GM19467 (cell line): ENCODE data around the gene TBL1XR1.
"Not testable (repeated sequence)": the region's sequence is repeated elsewhere in the genome, so short reads cannot be mapped to it uniquely, and the experiment has no call there.

Experiments
- ATAC-seq: cut with Tn5 transposase; IDR thresholded peaks from one replicate; pipeline ENCODE4 v1.9.1; 2021; ENCODE audit warnings: mild to moderate bottlenecking, moderate library complexity; ENCODE audit not compliant: unreplicated experiment

TBL1XR1 gene

GRCh38 chr3:177145381-177145780, 51.9 kb downstream of the TBL1XR1 start:
- ATAC-seq = peak; percentile 12

DNA sequence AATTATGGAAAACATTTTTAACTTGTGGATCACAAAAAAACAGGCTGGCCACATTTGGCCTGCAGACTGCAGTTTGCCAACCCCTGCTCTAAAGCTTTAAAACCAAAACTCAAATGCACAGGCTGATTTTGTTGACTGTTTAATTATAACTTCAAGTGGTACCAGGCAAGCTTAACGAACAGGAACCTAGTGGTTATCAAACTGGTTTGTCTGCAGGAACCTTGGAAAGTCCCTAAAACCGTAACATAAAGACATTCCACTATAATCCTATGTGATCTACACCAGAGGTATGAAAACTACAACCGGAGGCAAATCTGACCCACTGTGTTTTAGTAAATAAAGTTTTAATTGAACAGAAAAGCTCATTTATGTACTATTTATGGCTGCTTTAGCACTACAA, 52.4 kb downstream of the TBL1XR1 start:
- peak; percentile 59 for ATAC-seq

DNA sequence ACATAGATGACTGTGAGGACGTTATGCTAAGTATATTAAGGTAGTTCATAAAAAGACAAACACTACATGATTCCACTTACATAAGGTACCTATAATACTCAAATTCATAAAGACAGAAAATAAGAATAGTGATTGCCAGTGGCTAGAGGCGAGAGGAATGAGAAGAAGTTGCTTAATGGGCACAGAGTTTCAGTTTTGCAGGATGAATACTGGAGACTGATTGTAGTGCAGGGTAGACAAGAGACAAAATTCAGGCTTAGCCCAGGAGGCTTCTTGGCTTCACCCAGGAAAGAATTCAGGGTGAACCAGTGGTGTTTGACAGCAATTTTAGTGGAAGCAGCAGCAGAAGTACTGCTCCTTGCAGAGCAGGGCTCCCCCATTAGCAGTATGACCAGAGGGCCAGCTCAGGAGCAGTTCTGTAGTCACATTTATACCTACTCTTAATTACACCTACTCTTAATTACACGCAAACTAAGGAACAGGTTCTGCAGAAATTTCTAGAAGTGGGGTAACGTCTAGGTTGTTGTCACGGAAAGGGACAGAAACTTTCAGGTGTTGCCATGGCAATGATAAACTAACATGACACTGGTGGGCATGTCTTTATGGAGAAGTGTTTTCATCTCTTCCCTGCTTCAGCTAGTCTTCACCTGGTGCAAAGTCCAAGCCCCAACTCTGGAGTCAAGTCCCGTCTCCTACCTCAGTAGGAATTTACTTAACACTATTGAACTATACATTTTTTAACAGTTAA, 55.2 kb downstream of the TBL1XR1 start:
- ATAC-seq = no peak

DNA sequence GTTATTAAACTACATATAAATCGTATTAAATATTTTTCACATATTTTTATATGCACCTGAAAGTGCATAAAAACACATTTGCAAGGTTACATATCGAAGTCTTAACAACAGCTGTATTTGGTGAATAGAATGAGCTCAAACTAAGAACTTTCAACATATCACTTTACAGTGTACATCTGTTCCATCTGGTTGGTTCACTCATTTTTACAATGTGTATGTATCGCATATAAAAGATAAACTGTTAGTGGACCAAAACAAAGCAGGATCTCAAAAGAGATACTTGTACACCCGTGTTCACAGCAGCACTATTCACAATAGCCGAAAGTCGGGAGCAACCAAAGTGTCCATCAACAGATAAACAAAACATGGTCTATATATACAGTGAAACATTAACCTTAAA, 55.8 kb downstream of the TBL1XR1 start:
- no peak for ATAC-seq

DNA sequence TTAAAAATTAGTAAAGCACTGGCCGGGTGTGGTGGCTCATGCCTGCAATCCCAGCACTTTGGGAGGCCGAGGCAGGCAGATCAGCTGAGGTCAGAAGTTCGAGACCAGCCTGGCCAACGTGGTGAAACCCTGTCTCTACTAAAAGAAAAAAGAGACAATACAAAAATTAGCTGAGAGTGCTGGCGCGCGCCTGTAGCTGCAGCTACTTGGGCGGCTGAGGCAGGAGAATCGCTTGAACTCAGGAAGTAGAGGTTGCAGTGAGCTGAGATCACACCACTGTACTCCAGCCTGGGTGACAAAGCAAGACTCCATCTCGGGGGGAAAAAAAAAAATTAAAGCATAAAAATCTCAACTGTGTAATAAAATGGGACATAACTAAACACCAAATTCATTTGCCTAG, 58.1 kb downstream of the TBL1XR1 start:
- ATAC-seq = not testable (repeated sequence)

DNA sequence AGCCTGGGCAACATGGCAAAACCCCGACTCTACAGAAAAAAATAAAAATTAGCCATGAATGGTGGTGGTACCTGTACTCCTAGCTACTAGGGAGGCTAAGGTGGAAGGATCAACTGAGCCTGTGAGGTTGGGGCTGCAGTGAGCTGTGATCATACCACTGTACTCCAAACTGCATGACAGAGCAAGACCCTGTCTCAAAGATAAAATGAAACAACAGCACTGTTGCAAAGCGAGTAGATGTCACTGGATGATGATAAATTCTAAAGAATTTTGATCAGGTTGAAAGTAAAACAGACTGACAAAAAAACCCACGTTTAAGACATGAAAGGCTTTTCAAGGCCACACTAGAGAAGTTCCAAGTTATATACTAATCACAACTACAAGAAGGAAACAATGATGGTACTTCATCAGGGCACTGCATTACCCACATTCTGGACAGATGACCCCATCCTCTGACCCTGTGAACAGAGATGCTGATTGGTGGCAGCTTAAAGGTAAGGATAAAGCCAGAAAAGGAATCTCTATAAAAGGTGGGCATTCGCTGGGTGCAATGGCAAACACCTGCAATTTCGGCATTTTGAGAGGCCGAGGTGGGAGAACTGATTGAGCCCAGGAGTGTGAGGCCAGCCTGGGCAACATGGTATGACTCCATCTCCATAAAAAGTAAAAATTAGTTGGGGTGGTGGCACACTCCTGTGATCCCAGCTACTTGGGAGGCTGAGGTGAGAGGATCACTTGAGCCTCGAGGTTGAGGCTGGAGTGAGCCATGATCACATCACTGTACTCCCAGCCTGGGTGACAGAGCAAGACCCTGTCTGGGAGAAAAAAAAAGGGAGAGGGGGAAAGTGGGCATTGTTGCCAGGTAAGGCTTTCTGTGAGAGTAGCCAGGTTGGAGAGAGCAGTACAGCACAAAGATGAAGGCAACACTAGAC, 59.2 kb downstream of the TBL1XR1 start:
- no peak for ATAC-seq

DNA sequence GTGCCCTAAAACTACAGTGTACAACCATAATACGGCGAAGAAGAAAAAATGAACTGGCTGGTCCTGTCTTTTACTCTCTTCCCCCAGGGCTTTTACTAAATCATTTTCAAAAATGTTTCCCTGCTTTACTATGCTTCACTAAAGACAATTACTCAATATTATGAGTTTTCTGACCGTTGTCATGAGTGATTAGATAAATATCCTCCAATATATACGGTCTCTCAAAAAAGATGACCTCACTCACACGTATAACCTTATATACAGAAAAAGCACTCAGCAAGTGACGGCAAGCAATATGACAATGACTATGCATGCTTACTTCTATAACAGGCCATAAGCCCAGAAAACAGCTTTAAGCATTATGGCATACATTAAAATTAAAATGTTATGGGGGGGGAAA, 60.5 kb downstream of the TBL1XR1 start:
- ATAC-seq = no peak

DNA sequence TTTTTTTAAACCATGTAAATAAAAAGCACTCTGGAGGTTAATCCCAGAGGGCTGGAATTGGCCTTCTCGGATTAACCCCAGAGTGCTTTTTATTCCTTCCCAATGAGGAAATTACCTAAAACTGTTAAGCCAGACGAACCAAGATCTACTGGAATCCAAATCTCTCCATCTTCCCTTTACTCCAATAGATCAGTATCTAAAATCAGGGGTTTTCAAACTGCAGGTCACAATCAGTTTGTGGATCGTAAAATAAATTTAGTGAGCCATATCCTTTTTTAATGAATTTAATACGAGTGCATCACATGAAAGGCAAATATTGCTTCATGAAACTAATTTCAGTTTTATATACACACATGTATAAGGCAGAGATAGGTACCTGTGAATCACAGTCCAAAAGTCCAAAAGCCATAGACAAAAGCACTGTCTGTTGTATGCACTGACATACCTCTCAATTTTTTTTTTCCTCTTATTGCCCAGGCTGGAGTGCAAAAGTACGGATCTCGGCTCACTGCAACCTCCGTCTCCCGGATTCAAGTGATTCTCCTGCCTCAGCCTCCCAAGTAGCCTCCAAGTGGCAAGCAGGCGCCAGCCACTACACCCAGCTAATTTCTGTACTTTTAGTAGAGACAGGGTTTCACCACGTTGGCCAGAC, 61.3 kb downstream of the TBL1XR1 start:
- no peak for ATAC-seq

DNA sequence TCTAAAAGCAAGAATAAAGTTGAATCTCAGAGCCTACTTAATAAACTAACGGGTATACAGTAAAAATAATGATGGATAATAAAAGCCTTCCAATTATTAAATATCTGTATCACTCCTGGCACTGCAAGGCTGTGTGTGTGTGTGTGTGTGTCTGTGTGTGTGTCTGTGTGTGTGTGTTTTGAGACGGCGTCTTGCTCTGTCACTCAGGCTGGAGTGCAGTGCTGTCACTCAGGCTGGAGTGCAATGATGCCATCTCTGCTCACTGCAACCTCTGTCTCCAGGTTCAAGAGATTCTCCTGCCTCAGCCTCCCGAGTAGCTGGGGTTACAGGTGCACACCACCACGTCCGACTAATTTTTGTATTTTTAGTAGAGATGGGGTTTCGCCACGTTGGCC, 62.5 kb downstream of the TBL1XR1 start:
- ATAC-seq = no peak

DNA sequence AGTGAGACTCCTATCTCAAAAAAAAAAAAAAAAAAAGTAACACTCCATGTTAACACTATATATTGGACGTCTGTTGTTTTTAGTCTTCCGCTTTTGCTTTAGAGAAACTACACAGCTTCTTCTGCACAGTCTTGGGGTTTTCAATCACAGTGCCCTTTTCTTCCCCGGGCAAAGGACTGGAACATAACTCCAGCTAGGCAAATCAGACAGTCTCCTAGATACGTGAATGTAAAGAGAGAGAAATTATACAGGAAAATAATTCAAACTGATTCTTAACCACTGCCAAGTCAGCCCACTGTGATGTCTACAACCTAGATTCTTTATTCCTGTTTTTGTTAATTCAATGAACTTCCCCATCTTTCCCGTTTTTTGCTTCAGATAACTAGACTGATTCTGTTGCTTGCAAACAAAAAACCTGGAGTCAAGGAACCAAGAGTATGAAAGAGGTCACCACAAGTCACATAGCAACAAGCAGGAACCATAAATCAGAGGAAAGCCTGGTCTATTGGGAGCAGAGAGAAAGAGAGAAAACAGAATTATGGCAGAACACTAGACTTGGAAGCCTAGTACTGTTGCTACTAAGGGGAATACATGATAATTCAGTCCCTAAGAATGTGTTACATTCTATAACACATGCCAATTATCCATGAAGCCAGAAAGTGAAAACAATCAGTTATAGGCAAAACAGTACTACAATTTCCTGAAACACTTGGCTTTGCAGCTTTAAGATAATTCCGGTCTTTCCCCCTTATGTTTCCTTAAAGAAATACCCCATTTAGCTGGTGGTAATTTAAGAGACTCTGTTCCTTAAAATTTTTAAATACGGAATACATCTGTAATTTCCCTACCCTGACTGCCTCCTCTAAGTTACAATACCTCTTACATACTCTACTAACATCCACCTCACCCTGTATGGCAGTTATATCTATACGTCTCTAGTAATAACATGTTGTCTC, 63.1 kb downstream of the TBL1XR1 start:
- ATAC-seq = no peak

- ATAC-seq = no peak
These were observed 65.2 kb downstream of the TBL1XR1 start for GRCh38 chr3:177131927-177132636.

DNA sequence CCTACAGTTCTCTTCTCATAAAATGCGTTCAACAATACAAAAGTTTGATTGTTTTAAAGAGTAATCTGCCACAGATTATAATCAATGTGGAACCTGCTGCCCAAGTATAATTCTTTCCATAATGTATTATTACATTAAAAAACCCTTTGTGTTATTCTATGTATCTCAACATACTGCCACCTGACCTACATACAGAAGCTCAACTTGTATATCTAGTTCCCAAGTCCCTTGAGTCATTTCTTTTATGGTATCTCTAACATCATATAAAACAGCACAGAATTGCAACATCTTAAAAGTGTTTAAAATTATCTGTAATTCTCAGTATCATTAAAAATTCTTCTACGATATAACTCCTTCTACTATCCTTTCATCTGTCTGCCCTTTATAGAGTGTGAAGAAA, 70.3 kb downstream of the TBL1XR1 start:
- ATAC-seq = no peak

DNA sequence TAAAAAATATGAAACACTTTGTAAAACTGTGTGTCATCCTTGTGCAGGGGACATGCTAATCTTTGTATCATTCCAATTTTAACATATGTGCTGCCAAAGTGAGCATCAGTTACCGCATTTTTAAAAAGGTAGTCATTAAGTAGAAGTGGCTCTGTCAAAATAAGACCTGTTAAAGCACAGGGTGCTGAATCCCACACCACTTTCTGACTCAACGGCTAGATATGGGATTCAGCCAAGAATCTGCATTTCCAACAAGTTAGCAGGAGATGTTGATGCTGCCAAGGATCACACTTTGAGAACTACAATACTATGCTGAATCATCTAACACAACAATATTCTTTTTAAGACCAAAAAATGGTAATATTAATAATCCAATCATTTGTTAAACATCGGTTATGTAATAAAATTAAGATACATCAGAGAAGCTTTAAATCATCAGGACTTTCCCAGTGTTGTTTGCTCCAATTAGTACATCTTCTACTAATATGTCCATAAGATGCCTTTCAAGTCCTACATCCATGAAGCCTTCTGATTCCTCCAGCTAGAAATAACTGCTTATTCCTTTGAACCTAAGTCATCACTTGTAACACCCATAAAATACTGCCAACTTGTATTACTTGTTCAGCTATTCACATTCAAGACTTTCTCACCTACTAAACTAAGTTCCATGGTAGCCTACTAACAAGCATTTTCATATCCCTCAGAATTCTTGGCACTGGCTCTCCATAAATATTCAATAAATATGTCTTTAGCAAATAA, 71.1 kb downstream of the TBL1XR1 start:
- ATAC-seq = no peak

GRCh38 chr3:177124882-177125281, 72.4 kb downstream of the TBL1XR1 start:
- ATAC-seq = no peak

DNA sequence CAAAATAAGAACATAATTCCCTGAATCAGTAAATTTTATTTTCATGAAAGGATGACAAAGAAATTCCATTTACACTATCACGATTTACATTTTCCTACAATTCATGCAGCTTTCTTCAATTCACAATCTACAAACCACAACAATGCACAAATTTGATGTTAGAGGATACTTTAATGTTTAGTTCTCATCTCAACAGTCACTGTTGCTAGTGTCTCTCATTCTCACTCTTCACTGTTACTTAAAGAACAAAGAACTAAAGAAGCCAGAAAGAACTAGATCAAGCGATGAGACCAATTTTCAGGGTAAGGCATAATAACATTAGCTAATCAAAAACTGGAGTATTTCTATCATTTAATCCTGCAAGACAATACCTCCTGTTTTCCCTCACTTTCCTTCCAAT, 73.5 kb downstream of the TBL1XR1 start:
- ATAC-seq = no peak

DNA sequence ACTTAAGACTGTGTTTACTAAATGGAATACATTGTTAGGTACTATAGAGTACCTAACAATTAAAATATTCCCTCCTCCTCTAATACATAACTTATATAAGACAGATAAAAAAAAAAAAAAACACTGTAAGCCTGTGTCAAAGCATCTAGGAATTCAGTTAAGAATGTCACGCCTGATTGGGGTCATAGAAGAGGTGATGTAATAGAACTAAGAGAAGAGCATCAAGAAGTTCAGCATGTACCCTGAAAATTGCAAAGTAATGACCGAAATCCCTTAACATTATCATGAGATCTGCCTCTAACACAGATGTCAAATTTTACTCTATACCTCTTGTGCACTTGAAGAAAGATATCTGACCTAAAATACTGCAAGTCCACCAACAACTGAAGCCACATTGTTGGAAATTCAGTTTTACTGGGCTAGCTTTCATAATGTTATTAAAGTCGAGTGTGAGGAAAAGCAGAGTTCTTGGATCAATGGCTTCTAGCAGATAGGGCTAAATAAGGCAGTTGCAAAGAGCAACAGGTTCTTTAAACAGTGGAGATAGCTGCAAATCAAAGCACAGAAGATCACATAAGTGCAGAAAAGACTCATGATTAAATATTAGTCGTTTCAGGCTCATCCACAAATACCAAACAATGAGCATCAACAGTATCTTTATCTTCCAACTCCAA, 75.0 kb downstream of the TBL1XR1 start:
- ATAC-seq = no peak

GRCh38 chr3:177119829-177120228, 77.5 kb downstream of the TBL1XR1 start:
- ATAC-seq = no peak

DNA sequence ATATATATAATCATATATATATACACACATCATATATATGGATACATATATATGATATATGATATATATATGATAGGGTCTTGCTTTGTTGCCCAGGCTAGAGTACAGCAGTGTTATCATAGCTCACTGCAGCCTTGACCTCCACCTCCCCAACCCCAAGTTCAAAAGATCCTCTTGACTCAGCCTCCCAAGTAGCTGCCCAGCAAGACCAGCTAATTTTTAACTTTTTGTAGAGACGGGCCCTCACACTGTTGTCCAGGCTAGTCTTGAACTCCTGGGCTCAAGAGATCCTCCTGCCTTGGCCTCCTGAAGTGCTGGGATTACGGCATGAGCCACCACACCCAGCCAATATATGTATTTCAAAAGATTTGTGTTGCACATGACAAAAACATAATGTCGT, 83.0 kb downstream of the TBL1XR1 start:
- ATAC-seq = no peak

DNA sequence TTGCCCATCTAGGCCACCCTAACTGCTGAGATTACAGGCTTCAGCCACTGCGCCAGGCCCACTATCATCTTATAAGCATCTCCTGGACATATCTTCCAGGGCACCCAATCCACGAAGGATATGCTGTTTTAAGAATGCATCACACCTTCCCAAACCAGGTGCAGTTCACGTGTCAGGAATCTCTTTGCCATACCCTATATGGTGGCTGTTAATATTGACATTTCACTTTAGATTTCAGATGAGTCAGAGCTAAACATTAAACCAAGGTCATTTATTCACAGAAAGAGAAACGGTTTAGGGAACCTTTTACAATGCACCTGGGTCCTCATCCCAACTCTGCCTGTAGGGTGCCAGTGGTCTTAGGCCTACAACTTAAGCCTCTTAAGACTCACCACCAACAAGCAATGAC, 85.7 kb downstream of the TBL1XR1 start:
- peak; percentile 63 for ATAC-seq
